Measurements from ENCODE around the gene CCDC178.
"Not testable (repeated sequence)": the region's sequence is repeated elsewhere in the genome, so short reads cannot be mapped to it uniquely, and the experiment has no call there.

CCDC178 gene

DNA sequence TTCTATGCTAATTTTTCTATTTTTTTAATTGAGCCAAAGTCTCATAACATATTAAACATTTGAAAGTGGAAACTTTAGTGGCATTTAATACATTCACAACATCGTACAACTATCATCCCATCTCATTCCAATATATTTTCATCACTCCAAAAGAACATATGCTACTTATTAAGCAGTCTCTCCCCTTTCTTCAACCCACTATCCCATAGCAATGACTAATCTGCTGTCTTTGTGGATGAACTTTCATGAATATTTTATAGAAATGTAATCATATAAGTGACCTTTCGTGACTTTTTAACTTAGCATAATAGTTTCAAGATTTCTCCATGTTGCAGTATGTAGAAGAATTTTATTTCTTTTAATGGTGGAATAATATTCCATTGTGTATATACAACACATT lies 90.3 kb downstream of the CCDC178 start:
- DNase-seq: no peak

DNA sequence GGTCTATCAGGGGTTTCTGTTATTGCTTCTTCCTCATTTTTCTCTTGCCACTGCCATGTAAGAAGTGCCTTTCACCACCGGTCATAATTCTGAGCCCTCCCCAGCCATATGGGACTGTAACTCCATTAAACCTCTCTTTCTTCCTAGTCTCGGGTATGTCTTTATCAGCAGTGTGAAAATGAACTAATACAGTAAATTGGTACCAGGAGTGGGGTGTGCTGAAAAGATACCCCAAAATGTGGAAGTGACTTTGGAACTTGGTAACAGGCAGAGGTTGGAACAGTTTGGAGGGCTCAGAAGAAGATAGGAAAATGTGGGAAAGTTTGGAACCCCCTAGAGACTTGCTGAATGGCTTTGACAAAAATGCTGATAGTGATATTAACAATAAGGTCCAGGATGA lies 100.8 kb downstream of the CCDC178 start:
- not testable (repeated sequence) for DNase-seq

DNA sequence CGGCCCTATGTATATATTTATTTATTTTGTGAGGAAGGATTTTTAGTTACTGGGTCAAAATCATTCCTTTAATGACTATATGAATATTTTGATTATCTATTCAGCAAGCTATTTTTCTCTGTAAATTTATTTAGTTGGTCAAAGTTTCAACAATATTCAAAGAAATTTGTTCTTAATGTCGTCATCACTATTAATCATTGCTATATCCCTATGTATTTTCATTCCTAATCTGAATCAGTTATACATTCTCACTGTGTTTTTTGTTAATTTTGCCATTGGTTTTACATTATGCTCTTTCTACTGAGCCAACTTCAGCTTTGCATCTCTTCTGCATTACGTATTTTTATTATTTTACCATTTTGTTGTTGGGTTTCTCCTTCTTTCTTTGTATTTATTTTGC lies 105.7 kb downstream of the CCDC178 start:
- DNase-seq: no peak

GRCh38 chr18:33330711-33331110 lies 109.8 kb downstream of the CCDC178 start:
- DNase-seq: no peak

DNA sequence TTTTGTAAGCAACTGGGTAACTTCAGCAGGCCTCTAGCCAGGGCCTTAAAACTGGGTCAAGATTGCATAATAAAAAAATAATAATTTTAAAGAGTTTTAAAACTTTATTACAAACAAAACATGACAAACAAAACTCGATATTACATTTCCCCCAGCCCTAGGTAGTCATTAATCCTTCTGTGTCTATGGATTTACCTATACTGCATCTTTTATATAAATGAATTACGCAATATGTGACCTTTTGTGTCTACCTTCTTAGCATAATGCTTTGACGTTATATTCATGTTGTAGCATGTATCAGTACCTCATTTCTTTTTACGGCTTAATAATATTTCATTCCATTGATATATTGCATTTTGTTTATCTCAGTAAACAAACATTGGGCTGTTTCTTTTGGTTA lies 113.5 kb downstream of the CCDC178 start:
- DNase-seq: no peak

GRCh38 chr18:33317640-33318039 lies 122.9 kb downstream of the CCDC178 start:
- no peak for DNase-seq

- DNase-seq: no peak
Observed at GRCh38 chr18:33316146-33316587, 124.4 kb downstream of the CCDC178 start.

DNA sequence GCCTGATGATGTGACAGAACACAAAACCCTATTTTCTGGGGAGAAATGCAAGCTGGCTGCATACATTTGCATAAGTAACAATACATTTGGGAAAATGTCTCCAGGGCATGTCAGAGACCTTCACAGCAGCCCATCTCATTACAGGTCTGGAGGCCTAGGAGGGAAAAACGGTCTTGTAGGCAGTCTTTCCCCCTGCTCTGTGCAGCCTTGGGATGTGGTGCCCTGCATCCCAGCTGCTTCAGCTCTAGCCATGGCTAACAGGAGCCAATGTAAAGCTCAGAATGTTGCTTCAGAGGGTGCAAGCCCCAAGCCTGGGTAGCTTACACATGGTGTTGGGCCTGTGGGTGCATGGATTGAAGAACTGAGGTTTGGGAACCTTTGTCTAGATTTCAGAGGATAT lies 133.0 kb downstream of the CCDC178 start:
- DNase-seq: no peak

- no peak for DNase-seq
Observed at GRCh38 chr18:33304277-33304676, 136.2 kb downstream of the CCDC178 start.

- DNase-seq: no peak
Observed at GRCh38 chr18:33291539-33291938, 149.0 kb downstream of the CCDC178 start.

DNA sequence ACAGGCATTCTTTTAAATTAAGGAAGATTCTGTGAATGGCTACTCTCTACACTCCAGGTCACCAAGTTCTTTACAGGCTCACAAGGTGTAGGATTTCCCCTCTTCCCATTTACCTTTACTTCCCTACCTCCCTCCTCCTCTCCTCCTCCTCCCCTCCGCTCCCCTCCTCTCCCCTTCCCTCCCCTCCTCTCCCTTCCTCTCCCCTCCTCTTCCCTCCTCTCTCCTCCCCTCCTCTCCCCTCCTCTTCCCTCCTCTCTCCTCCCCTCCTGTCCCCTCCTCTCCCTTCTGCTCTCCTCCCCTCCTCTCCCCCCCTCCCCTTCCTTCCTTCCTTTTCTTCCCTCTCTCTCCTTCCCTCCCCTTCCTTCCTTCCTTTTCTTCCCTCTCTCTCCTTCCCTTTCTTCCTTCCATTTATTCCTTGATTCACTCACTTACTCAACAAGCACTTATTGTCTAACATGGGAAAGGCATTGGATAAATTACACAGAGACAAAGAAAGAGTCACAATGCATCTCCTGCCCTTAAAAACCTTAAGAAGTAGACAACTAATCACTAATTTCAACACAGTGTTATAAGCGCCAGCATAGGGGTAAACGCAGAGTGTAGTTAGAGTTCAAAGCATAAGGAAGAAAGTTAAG lies 152.3 kb downstream of the CCDC178 start:
- DNase-seq: no peak

- DNase-seq: no peak
Observed at GRCh38 chr18:33282709-33283333, 157.7 kb downstream of the CCDC178 start.

GRCh38 chr18:33282142-33282541 lies 158.4 kb downstream of the CCDC178 start:
- no peak for DNase-seq

DNA sequence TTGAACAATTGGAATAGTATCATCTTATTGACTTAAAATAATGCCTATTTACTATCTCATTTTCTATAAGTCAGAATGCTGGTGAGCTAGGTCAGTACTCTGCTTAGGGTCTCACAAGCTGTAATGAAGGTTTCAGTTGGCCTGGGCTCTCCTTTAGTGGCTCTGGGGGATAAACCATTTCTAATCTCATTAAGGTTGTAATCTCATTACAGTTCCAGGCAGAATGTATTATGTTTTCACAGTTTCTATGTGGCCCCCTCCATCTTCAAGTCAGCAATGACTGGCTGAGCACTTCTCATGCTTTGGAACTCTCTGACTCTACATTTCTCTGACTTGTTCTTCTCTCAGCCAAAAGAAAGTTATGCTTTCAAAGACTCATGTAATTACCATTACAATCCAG lies 163.1 kb downstream of the CCDC178 start:
- DNase-seq: no peak

GRCh38 chr18:33275843-33276242 lies 164.7 kb downstream of the CCDC178 start:
- DNase-seq: no peak

DNA sequence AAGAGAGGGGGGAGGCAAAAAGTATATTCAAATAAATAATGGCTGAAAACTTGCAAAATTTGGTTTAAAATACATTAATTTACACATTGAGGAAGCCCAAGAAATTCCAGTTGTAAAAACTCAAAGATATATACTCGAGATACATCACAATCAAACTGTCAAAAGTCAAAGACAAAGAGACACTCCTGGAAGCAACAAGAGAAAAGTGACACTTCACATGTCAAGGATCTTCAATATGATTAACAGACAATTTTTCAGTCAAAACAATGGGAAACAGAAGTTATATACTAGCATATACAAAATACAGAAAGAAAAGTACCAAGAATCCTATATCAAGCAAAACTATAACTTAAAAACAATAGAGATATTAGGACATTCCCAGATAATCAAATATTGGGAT lies 170.2 kb downstream of the CCDC178 start:
- no peak for DNase-seq

DNA sequence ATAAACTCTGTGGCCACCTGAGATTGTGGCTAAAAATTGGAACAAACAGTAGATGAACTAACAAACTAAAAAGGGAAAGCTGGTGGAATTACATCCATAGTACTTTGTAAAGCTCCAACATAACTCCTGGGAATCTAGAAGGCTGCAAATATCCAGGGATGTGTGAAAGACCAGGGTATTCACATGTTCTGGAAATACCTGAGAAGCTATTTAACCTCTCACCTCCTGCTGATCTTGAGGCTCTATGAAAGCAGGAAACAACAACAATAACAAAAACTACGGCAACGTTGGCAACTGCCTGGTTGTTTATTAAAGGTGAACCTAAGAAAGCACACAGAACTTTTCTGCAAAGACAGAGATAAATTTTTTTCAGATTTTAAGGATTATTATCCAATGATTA lies 171.3 kb downstream of the CCDC178 start:
- DNase-seq: no peak

- DNase-seq: no peak
Observed at GRCh38 chr18:33264566-33264965, 176.0 kb downstream of the CCDC178 start.

DNA sequence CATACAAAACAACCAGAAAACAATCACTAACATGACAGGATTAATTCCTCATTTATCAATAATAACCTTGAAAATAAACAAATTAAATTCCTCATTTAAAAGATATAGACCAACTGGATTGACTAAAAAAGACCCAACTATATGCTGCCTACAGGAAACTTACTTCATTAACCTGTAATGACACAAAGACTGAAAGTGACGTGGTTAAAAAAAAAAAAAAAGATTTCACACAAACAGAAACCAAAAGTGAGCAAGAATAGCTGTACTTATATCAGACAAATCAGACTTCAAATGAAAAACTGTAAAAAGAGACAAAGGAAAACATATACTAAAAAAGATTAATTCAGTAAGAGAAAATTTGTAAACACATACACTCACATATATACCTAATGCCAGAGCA lies 201.2 kb downstream of the CCDC178 start:
- no peak for DNase-seq

GRCh38 chr18:33232318-33232626 lies 208.2 kb downstream of the CCDC178 start:
- no peak for DNase-seq

- DNase-seq: no peak
Observed at GRCh38 chr18:33231474-33232317, 208.8 kb downstream of the CCDC178 start.

DNA sequence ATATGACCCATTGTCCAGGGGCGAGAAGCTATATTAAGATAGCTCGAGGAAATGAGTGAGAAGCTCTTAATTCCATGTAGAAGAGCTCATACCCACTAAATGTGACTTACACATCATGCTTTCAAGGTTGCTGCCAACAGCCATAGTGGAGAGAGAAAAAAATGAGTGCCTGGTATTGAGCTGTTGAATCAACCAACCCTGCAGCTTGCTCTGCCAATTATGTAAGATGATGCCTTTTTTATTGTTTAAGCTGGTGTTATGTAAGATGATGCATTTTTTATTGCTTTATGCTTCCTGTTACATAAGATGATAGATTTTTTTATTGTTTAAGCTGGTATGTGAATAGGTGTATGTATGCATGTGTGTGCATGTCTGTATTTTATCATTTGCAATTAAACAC lies 228.2 kb downstream of the CCDC178 start:
- peak; percentile 16 for DNase-seq

DNA sequence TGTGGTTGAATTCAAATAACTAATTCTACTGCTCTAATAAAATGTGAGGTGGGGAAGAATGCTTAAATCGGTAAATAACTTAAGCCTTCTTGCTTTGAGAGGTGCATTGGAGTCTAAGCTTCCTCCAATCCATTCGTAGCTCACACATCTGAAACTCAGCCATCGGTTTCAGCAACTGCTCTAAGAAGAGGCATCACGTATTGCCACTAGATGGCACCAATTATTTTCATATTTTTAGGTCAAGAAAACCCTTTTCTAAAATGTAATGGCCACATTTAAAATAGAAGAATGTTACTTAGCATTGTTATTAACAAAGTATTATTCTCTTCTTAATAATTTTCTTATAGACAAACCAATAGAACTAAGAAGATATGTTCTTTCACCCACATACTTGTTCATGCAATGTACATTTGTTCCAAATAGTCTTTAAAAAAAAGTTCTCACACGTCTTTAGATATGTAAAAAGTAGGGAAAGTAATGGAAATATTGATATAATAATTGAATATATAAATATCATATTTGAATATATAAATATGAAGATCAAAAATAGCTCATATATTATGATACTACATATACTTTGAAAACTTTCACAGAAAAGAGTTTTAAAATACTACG lies 229.8 kb downstream of the CCDC178 start:
- no peak for DNase-seq

- no peak for DNase-seq
Observed at GRCh38 chr18:33205777-33206176, 234.7 kb downstream of the CCDC178 start.
